CD1c-positive myeloid dendritic cell (primary cell): Measurements from ENCODE around the gene MXD4.
"Not testable (repeated sequence)": the region's sequence is repeated elsewhere in the genome, so short reads cannot be mapped to it uniquely, and the experiment has no call there.

Experiments used
- DNase-seq: peaks from one replicate; pipeline ENCODE4 v3.0.0-alpha.2; 2016; ENCODE audit errors: extremely low spot score

MXD4 gene

DNA sequence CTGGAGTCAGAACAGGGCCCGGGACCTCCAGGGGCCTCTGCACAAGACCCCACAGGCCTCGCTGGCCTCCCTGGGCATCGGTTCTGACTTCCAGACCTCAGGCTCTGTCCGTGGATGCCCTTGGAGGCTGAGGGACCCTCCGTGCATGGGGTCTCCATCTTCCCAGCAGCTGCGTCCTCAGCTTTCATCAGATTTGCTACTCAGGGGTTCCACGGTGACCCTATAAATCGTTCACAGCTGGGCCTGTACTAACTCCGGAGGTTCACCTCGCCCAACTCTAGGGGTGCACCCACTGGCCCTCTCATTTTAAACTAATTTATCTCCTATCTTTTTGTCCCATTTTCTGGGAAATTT lies 13.1 kb upstream of the MXD4 start:
- not testable (repeated sequence) for DNase-seq

GRCh38 chr4:2274320-2275043 lies 12.6 kb upstream of the MXD4 start:
- DNase-seq = no peak

DNA sequence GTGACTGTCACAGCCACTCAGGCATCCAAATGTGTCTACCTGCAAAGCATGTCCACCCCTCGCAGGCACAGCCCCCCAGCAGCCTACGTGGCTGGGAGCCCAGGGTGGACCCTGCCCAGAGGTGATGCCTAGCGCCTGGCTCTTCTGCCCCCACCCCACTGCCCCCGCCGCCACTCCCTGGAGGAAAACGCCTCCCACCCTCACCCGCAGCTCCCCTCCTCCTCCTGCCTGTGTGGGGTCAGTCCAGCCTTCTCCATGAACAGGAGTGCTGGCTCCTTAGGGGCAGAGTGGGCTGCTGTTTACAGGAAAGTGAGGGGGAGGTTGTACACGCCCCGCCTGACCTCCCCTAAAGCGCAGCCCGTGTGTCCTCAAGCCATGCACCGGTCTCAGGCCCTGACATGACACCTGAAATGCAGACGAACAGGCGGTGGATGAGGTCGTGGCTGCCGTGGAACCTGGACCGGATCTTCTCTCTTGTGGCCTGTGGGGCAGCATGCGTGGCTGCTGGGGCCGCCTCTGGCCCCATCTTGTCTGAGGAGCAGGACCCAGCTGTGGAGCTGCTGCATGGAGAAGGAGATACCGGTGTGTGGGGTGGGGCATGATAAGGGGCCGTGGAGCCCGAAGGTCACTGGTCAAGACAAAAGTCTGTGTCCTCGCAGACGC lies 11.9 kb upstream of the MXD4 start:
- no peak for DNase-seq

DNA sequence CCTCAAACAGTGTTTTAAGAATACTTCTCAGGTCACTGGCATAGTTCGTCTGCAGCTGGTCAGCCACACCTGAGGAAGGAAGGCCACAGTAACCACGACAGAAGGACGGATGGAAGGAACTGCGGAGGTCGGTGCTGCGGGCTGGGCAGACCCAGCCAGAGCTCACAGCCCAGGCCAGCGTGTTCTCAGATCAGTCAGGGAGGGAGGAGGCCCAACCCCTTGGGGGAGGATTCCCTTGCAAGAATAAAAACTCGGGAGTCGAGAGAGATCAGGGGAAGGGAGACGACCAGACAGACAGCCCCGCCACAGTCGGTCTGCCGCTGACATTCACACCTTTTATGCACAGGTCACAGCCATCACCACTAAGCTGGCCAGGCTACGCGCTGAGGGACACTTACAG lies 11.3 kb upstream of the MXD4 start:
- DNase-seq = no peak

DNA sequence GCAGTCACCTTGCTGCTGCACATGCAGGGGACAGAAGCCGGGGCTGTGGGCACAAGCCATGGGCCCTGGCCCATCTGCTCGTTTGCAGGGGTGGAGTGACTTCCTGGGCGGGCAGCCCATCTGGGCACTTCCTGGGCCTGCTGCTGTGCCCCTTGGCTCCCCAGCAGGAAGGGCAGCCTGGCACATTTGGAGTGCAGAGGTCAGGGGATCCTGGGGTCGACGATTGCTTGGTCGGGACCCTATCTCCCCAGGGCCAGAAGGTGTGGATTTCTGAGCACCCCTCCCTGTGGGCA lies 10.9 kb upstream of the MXD4 start:
- DNase-seq = no peak

DNA sequence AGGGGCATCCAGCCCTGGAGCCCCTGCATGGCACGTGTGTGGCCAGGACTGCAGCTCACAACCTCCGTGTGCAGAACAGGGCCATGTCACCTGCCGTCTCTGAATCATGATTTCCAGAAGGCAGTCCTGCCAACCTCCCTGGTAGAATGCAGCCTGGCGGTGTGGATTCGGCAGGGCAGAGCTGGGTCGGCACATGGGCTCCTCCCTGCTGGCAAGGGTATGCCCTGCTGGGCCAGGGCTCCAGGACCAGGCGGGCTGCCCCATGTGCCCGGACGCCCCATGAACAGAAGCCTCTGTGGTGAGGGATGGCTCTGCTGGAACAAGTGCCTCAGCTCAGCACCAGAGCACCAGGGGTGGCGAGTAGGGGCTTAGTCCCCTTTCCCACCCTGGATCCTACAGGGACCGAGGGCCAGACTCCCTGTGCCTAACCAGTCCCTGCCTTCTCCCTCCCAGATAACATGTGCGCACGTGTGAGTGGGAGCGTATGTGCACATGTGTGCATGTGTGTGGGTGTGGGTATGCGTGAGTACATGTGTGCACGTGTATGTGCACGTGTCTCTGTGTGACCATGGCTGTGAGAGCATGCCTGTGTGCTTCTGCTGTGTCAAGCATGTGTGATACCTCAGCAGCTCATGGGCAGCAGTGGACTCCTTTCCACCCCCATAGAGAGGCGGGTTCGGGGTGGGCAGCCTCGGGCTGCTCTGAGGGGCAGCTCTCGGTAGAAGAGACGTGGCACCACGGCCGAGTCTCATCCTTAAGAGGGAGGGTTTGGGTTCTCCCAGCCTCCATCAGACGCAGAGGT lies 10.3 kb upstream of the MXD4 start:
- DNase-seq = no peak

GRCh38 chr4:2271279-2272025 lies 9.5 kb upstream of the MXD4 start:
- no peak for DNase-seq

GRCh38 chr4:2270341-2271165 lies 8.6 kb upstream of the MXD4 start:
- DNase-seq = no peak

GRCh38 chr4:2269618-2270163 lies 7.8 kb upstream of the MXD4 start:
- no peak for DNase-seq

DNA sequence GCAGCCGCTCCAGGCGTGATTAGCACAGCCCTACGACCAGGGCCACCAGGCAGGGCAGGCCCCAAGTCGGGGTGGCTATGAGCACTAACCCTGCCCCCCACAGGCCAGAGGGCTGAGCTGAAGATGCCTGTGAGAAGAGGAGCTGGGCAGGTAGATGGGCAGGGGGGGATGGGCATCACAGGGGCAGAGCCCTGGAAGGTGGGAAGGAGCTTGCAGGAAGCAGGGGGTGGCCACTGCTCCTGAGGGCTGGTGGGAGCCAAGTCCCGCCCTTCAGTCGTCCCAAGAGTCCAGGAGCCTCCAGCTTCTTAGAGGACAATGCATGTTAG lies 7.3 kb upstream of the MXD4 start:
- no peak for DNase-seq

DNA sequence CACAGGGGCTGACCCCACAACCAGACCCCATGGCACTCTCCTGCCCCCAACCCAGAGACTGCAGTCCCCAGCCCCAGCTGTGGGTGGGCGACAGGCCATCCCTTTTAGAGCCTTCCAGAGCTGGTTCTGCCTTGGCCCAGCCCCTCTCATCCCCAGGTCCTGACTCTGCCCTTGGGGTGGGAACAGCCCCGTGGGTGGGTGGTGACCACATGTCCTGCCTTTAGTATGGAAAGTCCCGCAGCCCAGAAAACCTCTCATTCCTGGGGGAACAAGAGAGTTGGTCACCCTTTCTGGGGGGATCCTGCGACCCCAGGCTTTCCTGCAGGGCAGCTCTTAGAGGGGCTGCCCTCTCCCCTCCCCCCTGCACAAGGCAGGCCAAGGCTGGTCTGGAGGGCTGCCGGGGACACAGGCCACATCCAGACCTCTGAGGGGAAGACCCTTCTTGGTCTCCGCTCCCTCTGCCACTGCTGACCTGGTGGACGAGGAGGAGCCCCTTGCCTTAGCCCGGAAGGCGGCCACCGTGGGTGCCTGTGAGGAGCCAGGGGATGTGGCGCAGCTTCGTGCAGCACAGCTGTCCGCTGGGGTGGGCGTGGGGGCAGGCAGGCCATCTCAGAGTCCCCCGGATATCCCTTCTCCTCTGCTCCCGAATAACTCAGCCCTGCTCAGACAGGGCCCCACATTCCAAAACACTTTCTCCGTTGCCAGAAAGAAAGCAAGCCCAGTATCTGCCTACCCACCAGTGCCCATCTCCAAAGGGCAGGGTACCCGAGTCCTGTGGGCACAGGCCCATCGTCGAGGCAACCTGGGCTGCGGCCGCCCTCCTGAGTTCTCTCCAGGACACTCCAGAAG lies 6.7 kb upstream of the MXD4 start:
- DNase-seq = no peak

- no peak for DNase-seq
These were observed 5.9 kb upstream of the MXD4 start for GRCh38 chr4:2267841-2268240.

DNA sequence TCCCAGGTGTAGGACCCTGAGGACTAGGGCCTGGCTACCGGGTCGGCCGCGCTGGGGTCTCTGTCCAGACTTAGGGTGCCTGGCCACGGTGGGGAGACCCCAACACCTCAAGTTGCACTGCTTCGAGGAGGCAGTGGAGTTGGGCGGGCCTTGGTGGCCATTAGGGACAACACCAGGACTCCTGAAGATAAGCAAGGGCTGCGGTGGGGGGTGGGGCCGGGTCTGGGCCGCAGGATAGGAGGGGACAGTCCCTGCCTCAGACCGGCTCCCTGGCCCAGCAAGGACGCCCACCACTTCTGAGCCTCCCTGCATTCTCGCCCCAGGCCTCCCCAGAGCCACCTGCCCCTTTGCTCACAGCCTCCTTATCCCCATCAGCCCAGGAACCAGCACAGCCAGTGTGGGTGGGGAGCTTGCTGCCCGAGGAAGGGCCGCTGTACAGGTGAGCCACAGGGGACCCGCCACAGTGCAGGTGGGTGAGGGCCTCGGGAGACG lies 5.5 kb upstream of the MXD4 start:
- no peak for DNase-seq

GRCh38 chr4:2266821-2267220 lies 4.9 kb upstream of the MXD4 start:
- no peak for DNase-seq

GRCh38 chr4:2266181-2266580 lies 4.3 kb upstream of the MXD4 start:
- no peak for DNase-seq

- no peak for DNase-seq
These were observed 3.5 kb upstream of the MXD4 start for GRCh38 chr4:2265113-2266110.

- no peak for DNase-seq
These were observed 2.7 kb upstream of the MXD4 start for GRCh38 chr4:2264481-2265041.

GRCh38 chr4:2263926-2264321 lies 2.0 kb upstream of the MXD4 start:
- no peak for DNase-seq

- no peak for DNase-seq
These were observed 988 bp upstream of the MXD4 start for GRCh38 chr4:2262944-2263250.
